DND-41 (cell line): ENCODE data around the gene RHOF.

Source experiments
- EZH2 ChIP-seq: IDR thresholded peaks from 3 replicates; pipeline ENCODE4 v1.6.1; 2012; ENCODE audit warnings: borderline replicate concordance, low read depth, mild to moderate bottlenecking, moderate library complexity, low read length, inconsistent platforms; ENCODE audit not compliant: severe bottlenecking
- TF ChIP-seq, protein P1 (sequence below): IDR thresholded peaks from 2 replicates; pipeline ENCODE4 v1.5.1; 2012; ENCODE audit warnings: borderline replicate concordance, low read length, moderate library complexity, mild to moderate bottlenecking; ENCODE audit not compliant: poor library complexity, severe bottlenecking; ENCODE audit errors: extremely low read depth

DNA sequence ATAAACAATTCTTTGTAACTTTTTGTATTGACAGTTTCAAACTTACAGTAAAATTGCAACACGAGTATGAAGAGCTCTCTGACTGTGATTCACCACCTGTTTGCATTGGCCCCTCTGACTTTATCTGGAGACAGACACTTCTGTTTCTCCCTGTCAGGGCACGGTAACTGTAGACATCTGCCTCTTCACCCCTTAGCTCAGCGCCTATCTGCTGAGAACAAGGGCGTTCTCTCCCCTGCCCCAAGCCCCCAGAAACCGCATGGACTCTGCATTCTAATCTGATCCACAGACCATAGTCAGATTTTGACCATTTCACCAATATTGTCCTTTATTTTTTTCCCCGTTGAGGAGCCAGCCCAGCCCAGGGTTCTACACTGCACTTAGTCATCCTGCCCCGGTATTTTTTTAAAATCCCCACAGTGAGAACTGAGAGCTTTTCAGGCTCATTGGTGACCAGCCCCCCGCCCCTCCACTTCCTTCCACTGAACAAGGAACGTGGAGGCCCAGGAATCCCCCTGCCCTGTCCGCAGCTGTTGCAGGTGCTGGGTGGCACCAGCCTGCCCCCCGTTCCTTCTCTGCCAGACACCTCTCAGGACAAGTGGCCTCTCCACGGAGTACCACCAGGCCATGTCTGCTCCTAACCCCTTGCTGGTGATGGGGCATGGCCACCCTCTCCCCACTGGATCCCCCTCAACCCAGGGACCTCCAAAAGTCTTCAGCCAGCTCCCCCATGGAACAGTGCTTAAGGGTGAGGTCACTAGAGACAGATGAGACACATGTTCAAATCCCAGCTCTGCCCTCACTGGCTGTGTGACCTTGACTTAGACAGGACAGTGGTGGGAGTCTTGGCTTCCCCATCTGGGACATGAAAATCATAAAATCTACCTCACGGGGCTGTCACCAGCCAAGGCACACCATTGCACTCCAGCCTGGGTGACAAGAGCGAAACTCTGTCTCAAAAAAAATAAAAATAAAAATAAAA is 11.2 kb downstream of the RHOF start:
- TF ChIP-seq, protein P1, sequence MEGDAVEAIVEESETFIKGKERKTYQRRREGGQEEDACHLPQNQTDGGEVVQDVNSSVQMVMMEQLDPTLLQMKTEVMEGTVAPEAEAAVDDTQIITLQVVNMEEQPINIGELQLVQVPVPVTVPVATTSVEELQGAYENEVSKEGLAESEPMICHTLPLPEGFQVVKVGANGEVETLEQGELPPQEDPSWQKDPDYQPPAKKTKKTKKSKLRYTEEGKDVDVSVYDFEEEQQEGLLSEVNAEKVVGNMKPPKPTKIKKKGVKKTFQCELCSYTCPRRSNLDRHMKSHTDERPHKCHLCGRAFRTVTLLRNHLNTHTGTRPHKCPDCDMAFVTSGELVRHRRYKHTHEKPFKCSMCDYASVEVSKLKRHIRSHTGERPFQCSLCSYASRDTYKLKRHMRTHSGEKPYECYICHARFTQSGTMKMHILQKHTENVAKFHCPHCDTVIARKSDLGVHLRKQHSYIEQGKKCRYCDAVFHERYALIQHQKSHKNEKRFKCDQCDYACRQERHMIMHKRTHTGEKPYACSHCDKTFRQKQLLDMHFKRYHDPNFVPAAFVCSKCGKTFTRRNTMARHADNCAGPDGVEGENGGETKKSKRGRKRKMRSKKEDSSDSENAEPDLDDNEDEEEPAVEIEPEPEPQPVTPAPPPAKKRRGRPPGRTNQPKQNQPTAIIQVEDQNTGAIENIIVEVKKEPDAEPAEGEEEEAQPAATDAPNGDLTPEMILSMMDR = no peak
- TF ChIP-seq EZH2 = no peak
